CD1c-positive myeloid dendritic cell (primary cell): Measurements from ENCODE around the gene STRA6.

Experiments used
- DNase-seq: peaks from one replicate; pipeline ENCODE4 v3.0.0-alpha.2; 2016; ENCODE audit errors: extremely low spot score

The STRA6 gene

DNA sequence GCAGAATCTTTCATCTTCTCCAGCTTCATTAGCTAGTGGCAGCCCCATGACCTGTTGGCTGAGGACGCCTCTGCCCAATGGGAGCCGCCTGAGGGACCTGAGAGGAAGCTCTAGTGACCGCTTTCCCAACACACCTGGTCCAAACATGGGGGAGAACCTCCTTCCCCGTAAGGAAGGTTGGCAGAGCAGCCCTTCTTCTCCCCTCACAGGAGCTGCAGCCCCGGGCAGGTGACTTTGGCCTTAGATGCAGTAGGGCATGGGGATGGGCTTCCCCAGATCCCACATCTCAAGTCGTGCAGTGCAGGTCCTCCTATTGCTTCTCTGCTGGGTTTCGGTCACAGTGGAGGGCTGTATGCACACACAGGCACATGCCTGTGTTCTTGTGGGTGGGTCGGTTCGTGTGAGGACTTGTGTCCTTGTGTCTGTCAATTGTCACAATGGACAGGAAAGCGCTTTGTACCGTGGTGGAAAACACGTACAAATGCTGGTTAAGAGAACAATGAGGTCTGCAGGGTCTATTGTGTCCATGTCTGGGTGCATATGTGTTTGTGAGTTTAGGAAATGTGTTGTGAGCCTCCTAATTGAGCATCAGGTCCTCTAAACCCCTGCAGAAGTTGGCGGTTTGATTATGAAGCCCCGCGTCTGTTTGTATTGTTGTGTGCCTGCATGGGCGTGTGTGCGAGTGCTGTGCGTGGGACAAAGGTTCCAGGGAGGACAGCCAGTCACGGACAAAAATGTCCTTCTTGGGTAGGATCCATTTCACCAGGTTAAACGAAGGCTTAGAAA is 70.8 kb downstream of the STRA6 start:
- no peak for DNase-seq

DNA sequence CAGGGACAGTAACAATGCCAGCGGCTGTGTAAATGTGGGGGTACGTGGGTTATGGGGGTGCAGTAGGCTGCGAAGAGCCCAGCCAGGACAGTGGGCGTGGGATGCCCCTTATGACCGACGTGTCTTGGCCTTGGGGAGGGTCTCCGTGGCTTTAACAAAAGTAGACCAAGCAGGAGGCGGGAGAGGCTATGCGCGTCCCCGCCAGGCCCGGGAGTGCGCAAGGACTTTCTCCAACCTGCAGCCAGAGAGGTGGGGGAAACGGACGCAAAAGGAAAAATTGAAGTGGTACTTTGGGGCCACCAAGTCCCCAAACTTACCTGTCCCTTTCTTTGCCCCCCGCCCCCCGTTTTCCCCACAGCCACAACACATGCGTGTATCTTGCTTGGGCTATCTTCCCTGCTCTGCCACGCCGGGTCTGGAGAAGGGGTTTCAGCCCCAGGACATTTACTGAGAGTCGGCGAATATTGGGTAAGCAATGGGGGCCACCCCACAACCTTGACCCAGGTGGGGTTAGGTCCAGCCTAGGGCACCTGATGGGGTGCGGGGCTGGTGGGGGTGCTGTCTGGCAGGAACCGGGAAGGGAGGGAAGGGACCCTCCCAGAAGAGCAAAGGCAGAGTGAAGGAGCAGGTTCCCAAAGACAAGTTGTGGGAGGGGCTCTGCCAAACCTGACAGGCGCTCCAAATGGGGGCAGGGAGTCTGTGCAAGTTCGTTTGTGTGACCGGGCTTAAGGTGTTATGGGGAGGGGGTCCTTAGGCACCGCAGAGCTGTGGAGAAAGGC is 71.5 kb downstream of the STRA6 start:
- DNase-seq = no peak

DNA sequence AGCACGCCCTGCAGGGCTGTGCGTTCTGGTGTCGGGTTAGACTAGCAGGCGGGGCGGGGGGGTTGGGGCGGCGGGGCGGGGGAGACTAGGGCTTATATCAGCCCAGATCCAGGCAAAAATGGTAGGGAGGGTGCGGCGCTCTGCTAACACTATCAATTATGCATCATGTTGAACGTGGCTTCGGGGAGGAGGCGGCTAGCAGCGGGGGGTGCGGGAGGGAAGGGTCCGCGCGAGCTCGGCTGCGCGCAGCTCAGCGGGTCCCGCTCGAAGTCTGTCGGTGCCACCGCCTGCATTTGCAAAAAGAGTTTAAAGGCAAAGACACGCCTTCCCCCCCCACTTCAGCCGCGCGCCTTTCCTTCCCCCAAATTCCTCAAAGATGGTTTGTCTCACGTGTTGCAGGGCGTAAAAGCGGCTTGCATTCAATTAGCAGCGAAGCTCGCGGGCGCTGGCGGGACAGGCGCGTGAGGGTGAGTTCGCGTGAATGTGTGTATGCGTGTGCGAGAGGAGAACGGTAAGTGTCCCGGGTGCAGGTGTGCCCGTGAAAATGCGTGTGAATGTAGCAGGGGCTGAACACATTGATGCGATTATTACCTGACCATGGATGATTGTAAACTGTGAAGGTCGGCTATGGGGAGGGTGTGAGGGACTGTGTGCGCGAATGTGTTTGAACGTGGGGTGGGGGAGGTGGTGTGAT is 72.3 kb downstream of the STRA6 start, which contains the start of gene ISLR2:
Gene ISLR2 (plus strand): TSS at position 432 of the 694 bp plus-strand sequence. CDS start 2,169 bp downstream, outside the sequence.
- DNase-seq = no peak

DNA sequence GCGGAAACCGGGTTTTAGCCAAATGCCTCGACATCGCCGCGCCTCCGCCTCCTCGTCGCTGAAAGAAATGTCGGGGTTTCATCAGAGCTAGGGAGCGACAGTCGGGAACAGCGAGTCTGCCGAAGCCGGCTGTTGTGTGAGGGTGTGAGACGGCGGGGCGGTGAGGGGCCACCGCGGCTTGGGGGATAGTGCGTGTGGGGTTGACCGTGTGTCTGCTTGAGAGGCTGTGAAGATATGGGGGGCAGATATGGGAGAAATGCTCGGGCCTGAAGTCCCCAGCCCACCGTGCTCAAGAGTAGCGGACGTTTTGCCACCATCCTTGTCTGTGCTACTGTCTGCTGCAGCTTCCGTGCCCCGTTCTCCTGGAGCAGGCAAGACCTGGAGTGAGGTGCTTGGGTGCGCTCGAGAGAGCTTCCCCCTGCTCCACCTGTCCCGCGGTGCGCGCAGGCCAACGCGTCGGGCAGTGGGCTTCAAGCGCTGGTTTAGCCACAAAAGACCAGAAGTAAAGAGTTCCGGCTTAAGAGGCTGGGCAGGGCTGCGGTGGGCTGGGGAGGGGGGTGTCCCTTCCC is 72.9 kb downstream of the STRA6 start:
- DNase-seq = no peak
